ENCODE measurements around the gene ATP2B3. TPM values are rescaled to one million over a fixed set of nuclear protein-coding genes. Genes with fewer than 3 reads are reported as not detected.

ATP2B3 gene
- total RNA-seq, 4 donors from 2014 or later = not detected

GRCh38 chrX:153505361-153505760, 12.1 kb upstream of the ATP2B3 start:
- TF ChIP-seq, protein P1, sequence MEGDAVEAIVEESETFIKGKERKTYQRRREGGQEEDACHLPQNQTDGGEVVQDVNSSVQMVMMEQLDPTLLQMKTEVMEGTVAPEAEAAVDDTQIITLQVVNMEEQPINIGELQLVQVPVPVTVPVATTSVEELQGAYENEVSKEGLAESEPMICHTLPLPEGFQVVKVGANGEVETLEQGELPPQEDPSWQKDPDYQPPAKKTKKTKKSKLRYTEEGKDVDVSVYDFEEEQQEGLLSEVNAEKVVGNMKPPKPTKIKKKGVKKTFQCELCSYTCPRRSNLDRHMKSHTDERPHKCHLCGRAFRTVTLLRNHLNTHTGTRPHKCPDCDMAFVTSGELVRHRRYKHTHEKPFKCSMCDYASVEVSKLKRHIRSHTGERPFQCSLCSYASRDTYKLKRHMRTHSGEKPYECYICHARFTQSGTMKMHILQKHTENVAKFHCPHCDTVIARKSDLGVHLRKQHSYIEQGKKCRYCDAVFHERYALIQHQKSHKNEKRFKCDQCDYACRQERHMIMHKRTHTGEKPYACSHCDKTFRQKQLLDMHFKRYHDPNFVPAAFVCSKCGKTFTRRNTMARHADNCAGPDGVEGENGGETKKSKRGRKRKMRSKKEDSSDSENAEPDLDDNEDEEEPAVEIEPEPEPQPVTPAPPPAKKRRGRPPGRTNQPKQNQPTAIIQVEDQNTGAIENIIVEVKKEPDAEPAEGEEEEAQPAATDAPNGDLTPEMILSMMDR (IDR thresholded peaks at IDR 0.05) = no peak
- no peak for ATAC-seq (ENCODE audit: low FRiP score)
- no peak for DNase-seq (ENCODE audit: low spot score)

GRCh38 chrX:153507484-153508178, 9.8 kb upstream of the ATP2B3 start:
- TF ChIP-seq, protein P1 (IDR thresholded peaks at IDR 0.05) = peak in 2 of 3 donors; percentile 66 to 73
- DNase-seq (ENCODE audit: low spot score) (peak; percentile 83), ATAC-seq (ENCODE audit: low FRiP score) (peak; percentile 83)

DNA sequence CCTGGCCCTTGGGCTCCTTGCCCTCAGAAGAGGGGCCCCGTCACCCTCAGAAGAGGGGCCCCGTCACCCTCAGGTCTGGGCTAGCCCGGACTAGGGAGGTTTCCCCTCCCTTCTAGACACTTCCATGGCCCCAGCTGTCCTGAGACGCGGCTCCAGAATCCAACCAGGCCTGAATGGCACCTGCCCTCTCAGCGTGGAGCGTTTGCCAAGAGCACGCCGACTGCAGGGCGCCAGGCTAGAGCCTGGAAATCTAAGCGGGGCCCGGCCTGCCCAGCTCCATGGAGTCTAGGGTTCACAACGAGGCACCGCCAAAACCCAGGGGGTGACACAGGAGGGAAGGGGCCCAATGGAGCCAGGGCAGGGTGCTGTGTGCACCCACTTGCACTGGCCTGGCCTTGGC, 7.8 kb upstream of the ATP2B3 start:
- ATAC-seq (ENCODE audit: low FRiP score) = no peak
- TF ChIP-seq, protein P1 (IDR thresholded peaks at IDR 0.05) = no peak
- DNase-seq (ENCODE audit: low spot score) = no peak

DNA sequence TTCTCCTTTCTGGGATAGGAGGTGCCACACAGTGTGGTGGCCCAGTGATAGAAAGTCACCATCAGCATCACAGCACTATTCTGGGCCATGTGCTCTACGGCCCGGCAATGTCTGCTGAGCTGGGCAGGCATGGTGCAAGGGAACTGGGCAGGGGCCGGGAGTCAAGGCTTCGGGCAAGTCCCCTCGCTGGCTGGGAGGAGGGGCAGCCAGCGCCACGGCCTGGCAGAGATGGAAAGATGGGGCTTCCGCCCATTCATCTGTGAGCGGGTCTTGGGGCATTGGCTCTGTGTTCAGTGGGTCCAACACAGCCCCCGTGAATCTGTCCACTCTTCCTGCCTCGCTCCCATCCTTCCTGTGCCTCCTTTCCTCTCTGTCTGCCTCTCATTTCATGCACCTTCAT, 7.1 kb upstream of the ATP2B3 start:
- ATAC-seq (ENCODE audit: low FRiP score) = no peak
- no peak for DNase-seq (ENCODE audit: low spot score)
- TF ChIP-seq, protein P1 (IDR thresholded peaks at IDR 0.05) = no peak

- DNase-seq (ENCODE audit: low spot score) = no peak
- no peak for ATAC-seq (ENCODE audit: low FRiP score)
- TF ChIP-seq, protein P1 (IDR thresholded peaks at IDR 0.05) = no peak
Measured at GRCh38 chrX:153511784-153512500, 5.5 kb upstream of the ATP2B3 start.

GRCh38 chrX:153512501-153512893, 4.9 kb upstream of the ATP2B3 start:
- DNase-seq (ENCODE audit: low spot score) (no peak), ATAC-seq (ENCODE audit: low FRiP score) (no peak)
- TF ChIP-seq, protein P1 (IDR thresholded peaks at IDR 0.05) = no peak

GRCh38 chrX:153513265-153513664, 4.2 kb upstream of the ATP2B3 start:
- ATAC-seq (ENCODE audit: low FRiP score) (no peak), DNase-seq (ENCODE audit: low spot score) (no peak)
- TF ChIP-seq, protein P1 (IDR thresholded peaks at IDR 0.05) = no peak
